Measurements from ENCODE around the gene NIN.
A peak's percentile ranks its signal among the peaks of the same experiment; 100 is the strongest.

The NIN gene

GRCh38 chr14:50762001-50762930, 68.7 kb downstream of the NIN start:
- peak; percentile 79 for DNase-seq (ENCODE audit: low read depth)

GRCh38 chr14:50759800-50760543, 71.0 kb downstream of the NIN start:
- no peak for DNase-seq (ENCODE audit: low read depth)

DNA sequence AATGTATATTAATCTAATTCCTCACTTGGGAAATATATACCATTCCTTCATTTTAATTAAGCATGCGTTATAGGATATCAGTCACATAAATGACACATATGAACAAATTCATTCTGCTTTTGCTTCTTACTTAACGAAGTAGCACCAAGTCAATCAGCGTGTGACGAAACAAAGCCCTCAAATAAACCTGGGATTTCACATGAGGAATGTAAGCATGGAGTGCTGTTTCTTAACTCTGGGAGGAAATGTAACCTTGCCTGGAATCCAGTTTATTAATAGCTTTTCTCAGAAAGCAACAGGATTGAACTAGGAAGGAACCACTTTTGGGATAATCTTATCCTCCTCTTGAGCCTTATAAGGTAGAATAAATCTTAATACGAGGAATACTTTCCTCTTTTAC, 72.0 kb downstream of the NIN start:
- no peak for DNase-seq (ENCODE audit: low read depth)

DNA sequence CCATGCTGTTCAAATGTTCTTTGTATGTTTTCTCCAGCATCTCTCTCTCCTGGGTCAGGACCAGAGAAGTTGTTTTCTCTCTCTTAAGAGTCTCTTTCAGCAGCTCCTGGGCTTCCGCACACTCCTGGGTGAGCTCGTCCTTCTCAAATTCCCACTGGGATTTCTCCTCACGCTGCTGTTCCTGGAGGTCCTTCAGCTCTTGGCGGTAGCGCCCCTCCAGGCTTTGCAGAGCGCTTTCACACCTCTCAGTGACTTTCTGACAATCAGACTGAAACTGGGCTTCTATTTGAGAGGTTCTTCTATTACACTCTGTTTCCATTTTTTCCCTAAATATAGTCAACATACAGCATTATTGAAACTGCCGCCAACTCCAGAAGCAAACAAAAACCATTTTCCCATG, 72.7 kb downstream of the NIN start:
- DNase-seq (ENCODE audit: low read depth), result no peak

DNA sequence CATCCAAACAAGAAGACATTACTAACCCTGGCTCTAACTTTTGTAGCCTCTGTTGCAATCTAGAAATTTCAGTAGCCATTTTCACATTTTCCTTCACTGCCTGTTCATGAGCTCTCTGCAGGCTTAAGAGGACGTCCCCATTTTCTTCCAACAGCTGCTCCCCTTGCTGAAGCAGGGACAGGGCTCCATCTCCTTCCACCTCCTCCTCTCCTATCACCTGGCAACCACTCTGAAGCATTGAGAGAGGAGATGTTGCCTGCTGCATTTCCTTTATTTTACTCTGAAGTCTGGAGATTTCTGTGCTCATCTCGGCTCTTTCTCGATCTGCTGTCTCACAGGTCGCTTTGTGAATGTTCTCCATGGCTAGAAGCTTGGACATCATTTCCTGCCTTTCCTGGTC, 73.3 kb downstream of the NIN start:
- DNase-seq (ENCODE audit: low read depth), result no peak

DNA sequence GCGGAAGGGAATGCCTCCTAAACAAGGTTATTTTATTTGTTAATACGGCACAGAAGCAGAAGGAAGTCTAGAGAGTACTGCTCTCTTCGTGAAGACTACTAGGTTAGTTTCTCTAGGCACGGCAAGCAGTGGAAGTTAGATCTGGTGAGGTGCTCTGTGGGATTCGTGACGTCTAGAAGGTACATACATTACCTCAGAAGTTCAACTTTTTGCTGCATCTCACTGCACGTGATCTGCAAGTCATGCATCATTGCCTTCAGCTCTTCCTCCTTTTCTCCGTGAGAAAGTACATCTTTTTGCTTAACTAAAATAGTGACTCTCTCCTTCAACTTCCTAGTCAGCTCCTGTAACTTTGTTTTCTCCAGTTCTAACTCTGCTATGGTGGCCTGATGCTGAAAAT, 74.7 kb downstream of the NIN start:
- DNase-seq (ENCODE audit: low read depth), result no peak

DNA sequence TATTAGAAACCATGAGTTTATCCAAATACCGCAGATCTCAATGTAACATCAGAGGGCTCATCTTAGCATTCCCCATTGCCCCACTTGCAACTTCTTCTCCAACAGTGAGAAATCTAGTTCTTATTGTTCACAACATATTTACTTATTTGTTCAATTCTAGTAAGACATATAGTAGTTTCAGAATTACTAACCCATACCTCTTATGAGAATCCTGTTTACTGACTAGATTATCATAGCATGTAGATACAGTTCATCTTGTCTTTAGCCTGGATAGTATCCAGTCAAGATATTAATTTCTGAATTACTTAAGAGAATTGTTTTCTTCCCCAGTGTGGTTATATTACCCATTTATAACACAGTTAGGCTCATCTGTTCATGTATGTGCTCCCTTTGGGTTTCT, 80.6 kb downstream of the NIN start:
- DNase-seq (ENCODE audit: low read depth), result no peak

- DNase-seq (ENCODE audit: low read depth), result no peak
These were observed 85.4 kb downstream of the NIN start for GRCh38 chr14:50745401-50746058.

DNA sequence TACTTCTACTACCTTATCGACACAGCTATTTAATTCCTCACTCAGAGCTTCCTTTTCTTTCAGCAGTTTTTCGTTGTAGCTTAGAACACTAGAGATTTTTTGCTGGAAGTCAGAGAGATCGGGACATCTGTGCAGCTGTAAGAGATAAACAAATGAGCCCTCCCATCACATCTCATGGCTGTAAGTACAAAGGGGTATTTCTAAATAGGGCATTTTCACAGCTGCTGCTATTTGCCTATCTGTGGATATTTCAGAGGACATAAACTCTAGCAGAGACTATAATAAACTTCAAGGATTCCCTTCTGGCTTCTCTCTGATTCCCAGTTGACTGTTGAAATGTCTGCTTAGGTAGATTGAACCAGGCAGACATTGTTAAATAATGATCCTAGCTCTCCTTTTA, 86.7 kb downstream of the NIN start:
- no peak for DNase-seq (ENCODE audit: low read depth)

GRCh38 chr14:50741567-50741966, 89.4 kb downstream of the NIN start:
- DNase-seq (ENCODE audit: low read depth), result no peak

- peak; percentile 30 for DNase-seq (ENCODE audit: low read depth)
These were observed 90.1 kb downstream of the NIN start for GRCh38 chr14:50740856-50741255.

DNA sequence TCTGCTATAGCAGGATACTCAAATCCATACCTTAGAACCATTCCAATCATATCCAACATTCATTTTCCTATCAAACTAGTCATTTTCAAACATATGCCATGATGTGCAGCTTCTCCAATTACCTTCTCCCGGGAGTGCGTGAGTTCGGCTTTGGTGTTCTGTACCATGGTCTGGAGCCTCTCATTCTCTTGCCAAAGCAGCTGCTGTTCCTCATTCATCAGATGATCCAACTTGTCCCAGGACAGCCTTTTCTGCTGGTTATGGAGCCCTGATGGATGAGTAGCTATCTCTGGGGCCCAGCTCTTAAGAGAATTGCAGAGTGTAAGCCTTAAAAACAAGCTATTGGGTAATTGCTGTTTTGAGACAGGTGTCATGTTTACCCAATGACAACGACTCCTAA, 91.8 kb downstream of the NIN start:
- DNase-seq (ENCODE audit: low read depth), result no peak

- no peak for DNase-seq (ENCODE audit: low read depth)
These were observed 94.0 kb downstream of the NIN start for GRCh38 chr14:50736932-50737419.

GRCh38 chr14:50734950-50735695, 95.8 kb downstream of the NIN start:
- no peak for DNase-seq (ENCODE audit: low read depth)

DNA sequence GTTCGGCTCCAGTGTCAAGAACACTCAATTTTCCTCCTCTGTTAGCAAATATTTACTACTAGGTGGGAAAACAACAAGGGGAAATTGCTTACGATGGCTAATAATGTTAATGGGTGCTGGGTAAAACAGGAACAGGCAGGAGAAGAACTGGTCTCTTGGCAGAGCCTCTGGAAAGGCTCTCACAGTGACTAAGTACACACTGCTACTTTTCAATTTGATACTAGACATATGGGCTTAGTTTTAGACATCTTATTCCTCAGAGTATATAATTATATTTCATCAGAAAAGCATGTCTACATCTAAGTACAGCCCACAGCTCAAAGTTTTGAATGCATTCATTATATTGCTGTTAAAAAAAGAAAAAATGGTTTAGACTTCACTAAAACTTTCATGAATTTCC, 97.5 kb downstream of the NIN start:
- no peak for DNase-seq (ENCODE audit: low read depth)

DNA sequence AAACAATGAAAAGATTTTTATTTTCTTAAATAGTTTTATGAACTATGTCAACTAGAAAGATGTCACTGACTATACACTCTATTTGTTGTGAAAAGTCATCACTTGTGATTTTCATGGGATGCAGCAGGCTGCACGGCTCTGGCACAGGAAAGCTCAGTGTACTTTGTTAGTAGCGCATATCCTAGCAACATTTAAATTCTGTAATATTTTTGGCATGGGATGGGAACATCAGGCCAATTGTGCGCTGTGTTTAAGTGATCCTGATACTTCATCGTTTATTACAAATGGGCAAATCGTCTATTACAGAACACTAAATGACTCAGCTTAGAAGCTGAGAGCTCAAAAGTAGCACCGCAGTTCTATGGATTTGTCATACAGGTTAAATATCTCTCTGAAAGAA, 102.1 kb downstream of the NIN start:
- no peak for DNase-seq (ENCODE audit: low read depth)

DNA sequence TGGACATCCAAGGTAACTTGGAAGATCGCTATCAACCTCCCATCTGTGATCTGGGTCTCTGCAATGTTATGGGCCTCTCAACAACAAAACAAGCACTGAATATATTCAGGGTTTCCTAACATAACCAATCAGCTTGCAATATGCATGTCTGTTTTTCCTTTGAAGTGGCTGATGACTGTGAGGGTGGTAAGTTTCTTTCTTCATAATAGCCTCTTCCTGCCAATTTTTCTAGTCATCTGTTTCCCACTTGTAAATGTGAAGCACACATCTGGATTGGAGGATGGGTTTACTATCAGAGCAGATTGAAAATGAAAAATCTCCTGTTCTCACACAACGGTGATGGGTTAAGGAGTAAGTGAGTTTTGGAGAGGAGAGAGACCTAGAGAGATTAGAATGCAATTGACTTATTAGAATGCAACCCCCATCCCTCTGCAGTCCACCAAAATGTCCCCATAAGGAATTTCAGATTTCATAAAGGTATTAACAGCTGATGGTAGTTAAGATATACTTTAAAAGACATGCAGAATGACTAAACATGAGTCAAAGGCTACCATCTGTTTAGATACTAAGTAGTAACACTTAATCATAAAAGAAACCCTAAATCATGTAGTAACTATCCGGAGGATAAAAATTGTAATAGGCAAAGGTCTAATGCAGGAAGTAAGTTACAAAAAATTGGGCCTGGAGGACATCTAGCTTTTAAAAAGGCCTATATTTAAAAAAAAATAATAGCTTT, 104.4 kb downstream of the NIN start:
- peak; percentile 66 for DNase-seq (ENCODE audit: low read depth)

DNA sequence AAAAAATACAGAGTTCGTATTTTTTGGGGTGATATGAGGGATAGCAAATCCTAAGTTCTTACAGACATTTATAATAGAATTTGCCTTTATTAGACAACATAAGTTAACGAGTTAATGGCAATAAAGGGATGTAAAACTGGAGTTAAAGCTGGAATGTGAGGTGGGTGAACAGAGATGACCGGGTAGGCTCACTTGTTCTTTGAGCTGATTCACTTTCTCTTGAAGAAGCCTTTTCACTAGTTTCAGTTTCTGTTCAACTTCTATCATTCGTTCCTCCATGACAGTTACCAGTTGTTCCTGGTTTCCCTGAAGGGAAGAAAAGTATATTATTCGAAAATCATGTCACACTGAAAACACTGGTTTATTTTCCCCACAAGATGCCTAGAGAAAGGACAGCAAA, 105.2 kb downstream of the NIN start:
- DNase-seq (ENCODE audit: low read depth), result no peak

- DNase-seq (ENCODE audit: low read depth), result no peak
These were observed 110.8 kb downstream of the NIN start for GRCh38 chr14:50719911-50720759.

DNA sequence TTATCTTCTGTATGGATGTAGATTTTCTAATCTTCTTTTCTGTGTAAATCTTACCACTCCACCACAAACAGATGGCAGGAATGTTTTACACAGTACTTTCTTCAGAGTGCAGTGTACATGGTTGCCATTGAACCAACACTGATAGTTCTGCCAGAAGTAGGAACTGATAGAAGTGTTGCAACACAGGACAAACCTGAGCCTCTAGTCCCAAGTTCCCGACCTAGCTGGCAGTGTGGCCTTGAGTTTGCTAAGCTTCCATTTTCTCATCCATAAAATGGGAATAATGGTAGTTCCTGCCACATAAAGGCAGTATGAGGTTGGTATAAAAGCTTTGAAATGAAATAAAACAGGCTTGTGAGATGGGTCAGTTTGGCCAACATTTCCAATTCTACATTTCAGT, 112.0 kb downstream of the NIN start:
- DNase-seq (ENCODE audit: low read depth), result no peak

All from stromal cell of bone marrow (primary cell).